Spleen (tissue), 11 donors: Measurements from ENCODE around the gene UBLCP1. TPM values are rescaled to one million over a fixed set of nuclear protein-coding genes. Genes with fewer than 3 reads are reported as not detected.

Source experiments
- DNase-seq: peaks from one replicate; pipeline ENCODE4 v3.0.0-alpha.2; 2020
- H3K27ac ChIP-seq, 8 donors: fragments of 200-600 bp; sonication (generic) in 7 of 8; 1 replicate in 4 of 8; 2 replicates in 4 of 8; pipeline versions ENCODE4 v1.5.0 to v1.8.0; 2016 to 2021; ENCODE audit warnings: inconsistent platforms in 4 of 8, mild to moderate bottlenecking in 4 of 8, moderate library complexity in 1 of 8
- H3K27me3 ChIP-seq, 7 donors: fragments of 200-600 bp; sonication (generic) in 6 of 7; replicated peaks in 1 of 7; 1 replicate in 4 of 7; 2 replicates in 3 of 7; pipeline versions ENCODE4 v1.5.0 to v1.8.0; 2016 to 2021; ENCODE audit warnings: inconsistent platforms in 3 of 7, mild to moderate bottlenecking in 1 of 7
- H3K36me3 ChIP-seq, 6 donors: fragments of 200-600 bp; sonication (generic) in 5 of 6; 1 replicate in 4 of 6; 2 replicates in 2 of 6; pipeline versions ENCODE4 v1.5.0 to v1.8.0; 2016 to 2021; ENCODE audit warnings: inconsistent platforms in 2 of 6
- H3K4me1 ChIP-seq, 6 donors: fragments of 200-600 bp; sonication (generic) in 5 of 6; 1 replicate in 3 of 6; 2 replicates in 3 of 6; pipeline versions ENCODE4 v1.5.0 to v1.8.0; 2016 to 2021; ENCODE audit warnings: inconsistent platforms in 3 of 6
- H3K4me3 ChIP-seq, 8 donors: fragments of 200-600 bp; sonication (generic) in 7 of 8; 1 replicate in 4 of 8; 2 replicates in 4 of 8; pipeline versions ENCODE4 v1.5.0 to v1.8.0; 2016 to 2021; ENCODE audit warnings: inconsistent platforms in 4 of 8, mild to moderate bottlenecking in 4 of 8, moderate library complexity in 2 of 8
- H3K9me3 ChIP-seq, 8 donors: fragments of 200-600 bp; sonication (generic) in 7 of 8; 1 replicate in 4 of 8; 2 replicates in 4 of 8; pipeline versions ENCODE4 v1.5.0 to v1.8.0; 2016 to 2021; ENCODE audit warnings: inconsistent platforms in 4 of 8
- POLR2A ChIP-seq, 3 donors: fragments of 450-650 bp; IDR thresholded peaks; one replicate each; pipeline ENCODE4 v1.5.1; 2017; ENCODE audit warnings: antibody characterized with exemption in 3 of 3, mild to moderate bottlenecking in 1 of 3
- POLR2AphosphoS5 ChIP-seq, 3 donors: sonication (generic); formaldehyde crosslinking; IDR thresholded peaks; one replicate each; pipeline ENCODE4 v1.5.1; 2017; ENCODE audit warnings: antibody characterized with exemption in 3 of 3
- WGBS, 5 donors: extraction: QIAGEN DNeasy Blood & Tissue Kit in 3 of 5; methylation state at CpG; one replicate each; pipeline versions ENCODE4 v1.1.5 to v1.1.7; 2013 to 2018; 5-methylcytosine and 5-hydroxymethylcytosine counted together
- intact Hi-C: fragments of 100-400 bp; cut with DNase I; formaldehyde crosslinking; loops from one replicate; pipeline ENCODE4 v1.15.0; 2023; ENCODE audit warnings: low total_unique reads
- polyA plus RNA-seq, 3 donors: library from polyadenylated mRNA; stranded (reverse); fragments of 200-250 nt; gene quantifications; one replicate each; pipeline ENCODE4 v1.2.1, GENCODE V29; 2013
- total RNA-seq, 7 donors: library from RNA; depleted of rRNA in 3 of 7; stranded (reverse); fragments of >200 nt in 3 of 7; fragmentation: NEBNext Ultra II Directional in 4 of 7; extraction: Animal tissue kit (Norgen Biotek cat#: 25700) in 4 of 7; gene quantifications; one replicate each; pipeline versions ENCODE4 v1.1.0 to v1.2.1, GENCODE V29; 2016 to 2021
- TF ChIP-seq, protein P1 (sequence below), 11 experiments: fragments of 200-600 bp in 7 of 11; fragments of 450-650 bp in 4 of 11; sonication (generic) in 4 of 11; IDR thresholded peaks in 8 of 11; conservative IDR thresholded peaks in 3 of 11; 1 replicate in 7 of 11; 2 replicates in 4 of 11; pipeline versions ENCODE4 v1.4.0 to v1.8.0; 2016 to 2021; ENCODE audit warnings: antibody characterized with exemption in 11 of 11, inconsistent platforms in 4 of 11, mild to moderate bottlenecking in 1 of 11
- donor health status: healthy with polysubstance abuse.
- donor health status: DM: no; HTN: no; CAD: no; lungs with moderate emphysema.
- donor health status: DM: no; HTN: no; CAD: no.
- donor health status: Bipolar disorder and iron deficiency.
- donor health status: healthy.
- donor health status: DM: no; HTN: no; CAD: no.
- donor health status: DM: yes; HTN: yes; CAD: no.

UBLCP1 gene
- total and polyA plus RNA-seq, 10 donors = 25.4 to 44.8 (median 29.9) TPM

GRCh38 chr5:159216454-159216853 is 46.6 kb upstream of the UBLCP1 start:
- intact Hi-C loops = no loop called here
- Histone ChIP-seq H3K27me3 (no peaks in the 10 kb centered on the region), H3K9me3 (no peaks in the 10 kb centered on the region), H3K4me3 (no peak overlapping the region), H3K4me1 (peaks cover 0 to 27% (median 6%) of the 10 kb centered on the region in 6 donors), H3K36me3 (no peaks in the 10 kb centered on the region), H3K27ac (peak overlapping the region in 1 of 8 donors; percentile 36)
- DNase-seq = no peak
- TF ChIP-seq POLR2A (IDR thresholded peaks at IDR 0.05) = no peak
- TF ChIP-seq POLR2AphosphoS5 (IDR thresholded peaks at IDR 0.05) = no peak
- TF ChIP-seq, protein P1, sequence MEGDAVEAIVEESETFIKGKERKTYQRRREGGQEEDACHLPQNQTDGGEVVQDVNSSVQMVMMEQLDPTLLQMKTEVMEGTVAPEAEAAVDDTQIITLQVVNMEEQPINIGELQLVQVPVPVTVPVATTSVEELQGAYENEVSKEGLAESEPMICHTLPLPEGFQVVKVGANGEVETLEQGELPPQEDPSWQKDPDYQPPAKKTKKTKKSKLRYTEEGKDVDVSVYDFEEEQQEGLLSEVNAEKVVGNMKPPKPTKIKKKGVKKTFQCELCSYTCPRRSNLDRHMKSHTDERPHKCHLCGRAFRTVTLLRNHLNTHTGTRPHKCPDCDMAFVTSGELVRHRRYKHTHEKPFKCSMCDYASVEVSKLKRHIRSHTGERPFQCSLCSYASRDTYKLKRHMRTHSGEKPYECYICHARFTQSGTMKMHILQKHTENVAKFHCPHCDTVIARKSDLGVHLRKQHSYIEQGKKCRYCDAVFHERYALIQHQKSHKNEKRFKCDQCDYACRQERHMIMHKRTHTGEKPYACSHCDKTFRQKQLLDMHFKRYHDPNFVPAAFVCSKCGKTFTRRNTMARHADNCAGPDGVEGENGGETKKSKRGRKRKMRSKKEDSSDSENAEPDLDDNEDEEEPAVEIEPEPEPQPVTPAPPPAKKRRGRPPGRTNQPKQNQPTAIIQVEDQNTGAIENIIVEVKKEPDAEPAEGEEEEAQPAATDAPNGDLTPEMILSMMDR (IDR thresholded peaks at IDR 0.05 in 8 of 11, conservative IDR thresholded peaks at IDR 0.05 in 3 of 11) = no peak
- WGBS, 5 donors = 66 to 86% (median 82%) methylated on average over 2 of the region's 2 CpGs

DNA sequence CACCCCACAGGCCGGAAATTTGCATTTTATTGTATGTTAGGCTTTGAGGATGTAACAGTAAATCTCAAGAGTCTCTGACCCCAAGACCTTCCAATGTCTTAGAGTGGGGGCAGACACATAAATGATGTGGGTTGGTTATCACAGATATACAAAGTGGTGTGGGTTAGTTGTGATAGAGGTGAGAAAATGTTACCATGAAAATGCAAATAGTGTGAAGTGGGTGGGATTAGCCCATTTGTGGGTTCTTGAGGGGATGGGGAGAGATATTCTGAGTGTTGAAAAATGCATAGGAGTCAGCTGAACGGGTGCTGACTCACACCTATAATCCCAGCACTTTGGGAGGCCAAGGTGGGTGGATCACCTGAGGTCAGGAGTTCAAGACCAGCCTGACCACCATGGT is 45.9 kb upstream of the UBLCP1 start:
- no peak for DNase-seq
- intact Hi-C loops = no loop called here
- Histone ChIP-seq H3K27ac (no peak overlapping the region), H3K4me3 (no peak overlapping the region), H3K27me3 (no peaks in the 10 kb centered on the region), H3K36me3 (no peaks in the 10 kb centered on the region), H3K4me1 (peaks cover 0 to 20% (median 0%) of the 10 kb centered on the region in 6 donors), H3K9me3 (no peaks in the 10 kb centered on the region)
- TF ChIP-seq POLR2A (IDR thresholded peaks at IDR 0.05) (no peak), POLR2AphosphoS5 (IDR thresholded peaks at IDR 0.05) (no peak)
- TF ChIP-seq, protein P1 (IDR thresholded peaks at IDR 0.05 in 8 of 11, conservative IDR thresholded peaks at IDR 0.05 in 3 of 11) = no peak
- 79 to 98% (median 83%) methylated on average over 2 of the region's 2 CpGs for WGBS, 5 donors

GRCh38 chr5:159218595-159219023 is 44.5 kb upstream of the UBLCP1 start:
- Histone ChIP-seq H3K4me1 (peaks cover 0 to 11% (median 0%) of the 10 kb centered on the region in 6 donors), H3K4me3 (no peak overlapping the region), H3K36me3 (no peaks in the 10 kb centered on the region), H3K9me3 (no peaks in the 10 kb centered on the region), H3K27me3 (no peaks in the 10 kb centered on the region), H3K27ac (no peak overlapping the region)
- TF ChIP-seq, protein P1 (IDR thresholded peaks at IDR 0.05 in 8 of 11, conservative IDR thresholded peaks at IDR 0.05 in 3 of 11) = no peak
- TF ChIP-seq POLR2AphosphoS5 (IDR thresholded peaks at IDR 0.05) (no peak), POLR2A (IDR thresholded peaks at IDR 0.05) (no peak)
- intact Hi-C loops = no loop called here
- no peak for DNase-seq
- 70 to 83% (median 74%) methylated on average over 2 of the region's 2 CpGs for WGBS, 5 donors

DNA sequence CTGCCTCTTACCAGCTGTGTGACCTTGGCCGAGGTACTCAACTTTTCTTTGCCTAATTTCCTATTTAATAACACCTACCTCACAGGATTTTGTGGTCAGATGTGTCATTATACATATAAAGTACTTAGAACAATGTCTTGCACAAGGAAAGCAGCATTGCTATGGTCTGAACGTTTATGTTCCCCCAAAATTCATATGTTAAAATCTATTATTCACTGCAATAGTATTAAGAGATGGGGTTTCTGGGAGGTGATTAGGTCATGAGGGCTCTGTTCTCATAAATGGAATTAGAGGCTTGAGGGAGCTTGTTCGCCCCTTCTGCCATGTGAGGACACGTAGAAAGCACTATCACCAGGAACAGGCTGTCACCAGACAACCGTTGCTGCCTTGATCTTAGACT is 42.9 kb upstream of the UBLCP1 start:
- DNase-seq = no peak
- intact Hi-C loops = no loop called here
- Histone ChIP-seq H3K4me3 (no peak overlapping the region), H3K4me1 (peaks cover 0 to 11% (median 0%) of the 10 kb centered on the region in 6 donors), H3K9me3 (no peaks in the 10 kb centered on the region), H3K36me3 (no peaks in the 10 kb centered on the region), H3K27me3 (no peaks in the 10 kb centered on the region), H3K27ac (no peak overlapping the region)
- TF ChIP-seq POLR2A (IDR thresholded peaks at IDR 0.05) (no peak), POLR2AphosphoS5 (IDR thresholded peaks at IDR 0.05) (no peak)
- TF ChIP-seq, protein P1 (IDR thresholded peaks at IDR 0.05 in 8 of 11, conservative IDR thresholded peaks at IDR 0.05 in 3 of 11) = no peak
- 58 to 80% (median 76%) methylated on average over 5 of the region's 5 CpGs for WGBS, 5 donors
